Nucleus accumbens (tissue), 56 donors: ENCODE results near the gene ACAN.

Experiments
- DNase-seq, 56 donors: peaks; one replicate each; lab custom pipeline; 2025; lab: John Stamatoyannopoulos, UW

ACAN gene

GRCh38 chr15:88839146-88839545 is 35.9 kb downstream of the ACAN start:
- no peak for DNase-seq

GRCh38 chr15:88839961-88840360 is 36.7 kb downstream of the ACAN start:
- DNase-seq: no peak

- no peak for DNase-seq
Observed at GRCh38 chr15:88841236-88841635, 38.0 kb downstream of the ACAN start.

- no peak for DNase-seq
Observed at GRCh38 chr15:88842156-88842555, 38.9 kb downstream of the ACAN start.

- no peak for DNase-seq
Observed at GRCh38 chr15:88843334-88843733, 40.1 kb downstream of the ACAN start.

GRCh38 chr15:88844749-88845386 is 41.6 kb downstream of the ACAN start:
- no peak for DNase-seq

GRCh38 chr15:88845616-88846015 is 42.4 kb downstream of the ACAN start:
- DNase-seq: no peak

- DNase-seq: no peak
Observed at GRCh38 chr15:88847144-88847543, 43.9 kb downstream of the ACAN start.

- DNase-seq: no peak
Observed at GRCh38 chr15:88848203-88848602, 45.0 kb downstream of the ACAN start.

- DNase-seq: no peak
Observed at GRCh38 chr15:88849376-88850072, 46.3 kb downstream of the ACAN start.

GRCh38 chr15:88852476-88852875 is 49.2 kb downstream of the ACAN start:
- no peak for DNase-seq

- DNase-seq: no peak
Observed at GRCh38 chr15:88858934-88859333, 55.7 kb downstream of the ACAN start.

GRCh38 chr15:88859550-88859949 is 56.3 kb downstream of the ACAN start:
- DNase-seq: no peak

GRCh38 chr15:88860212-88860611 is 57.0 kb downstream of the ACAN start:
- DNase-seq: no peak

GRCh38 chr15:88863412-88863811 is 60.2 kb downstream of the ACAN start:
- DNase-seq: no peak

GRCh38 chr15:88864861-88865497 is 61.7 kb downstream of the ACAN start:
- DNase-seq: no peak

GRCh38 chr15:88865498-88866099 is 62.4 kb downstream of the ACAN start:
- DNase-seq: no peak

- DNase-seq: no peak
Observed at GRCh38 chr15:88866295-88866881, 63.2 kb downstream of the ACAN start.

- no peak for DNase-seq
Observed at GRCh38 chr15:88871313-88871712, 68.1 kb downstream of the ACAN start.

GRCh38 chr15:88872106-88872505 is 68.9 kb downstream of the ACAN start:
- no peak for DNase-seq

GRCh38 chr15:88872706-88873105 is 69.5 kb downstream of the ACAN start:
- DNase-seq: no peak
